ENCODE data around the gene SPRED1. TPM values are rescaled to one million over a fixed set of nuclear protein-coding genes. Genes with fewer than 3 reads are reported as not detected.

SPRED1 gene
- total RNA-seq, 2 experiments from 2014 or later = 0.03 to 0.05 TPM

- Mint-ChIP-seq H3K4me3 (no peak overlapping the region), H3K27ac (no peak overlapping the region), H3K9me3 (no peaks in the 10 kb centered on the region), H3K27me3 (peaks cover 13% of the 10 kb centered on the region), H3K36me3 (ENCODE audit: low read depth) (no peaks in the 10 kb centered on the region), H3K4me1 (ENCODE audit: low read depth) (no peaks in the 10 kb centered on the region)
- Histone ChIP-seq H3K27ac (ENCODE audit: low read depth in 1 of 2, low read length in 2 of 2) (no peak overlapping the region), H3K27me3 (ENCODE audit: control insufficient read depth in 1 of 2, insufficient read depth in 2 of 2, low read length in 2 of 2) (no peaks in the 10 kb centered on the region), H3K4me3 (ENCODE audit: low read length) (no peak overlapping the region), H3K9me3 (ENCODE audit: control insufficient read depth in 1 of 2, insufficient read depth in 1 of 2, low read length in 2 of 2) (no peaks in the 10 kb centered on the region), H3K36me3 (ENCODE audit: insufficient read depth, low read length) (no peaks in the 10 kb centered on the region), H3K4me1 (ENCODE audit: insufficient read depth, low read length) (no peaks in the 10 kb centered on the region)
- POLR2A ChIA-PET = no interaction called here
- TF ChIP-seq CTCF (IDR thresholded peaks at IDR 0.05) = no peak
- intact Hi-C loops (cut with DNase I, micrococcal nuclease) = no loop called here
- ATAC-seq (ENCODE audit: poor library complexity) (no peak), DNase-seq (no peak)
- CTCF ChIA-PET = no interaction called here
These were observed 63.7 kb downstream of the SPRED1 start for GRCh38 chr15:38316311-38316710.

- Histone ChIP-seq H3K4me1 (ENCODE audit: insufficient read depth, low read length) (no peaks in the 10 kb centered on the region), H3K27me3 (ENCODE audit: control insufficient read depth in 1 of 2, insufficient read depth in 2 of 2, low read length in 2 of 2) (no peaks in the 10 kb centered on the region), H3K9me3 (ENCODE audit: control insufficient read depth in 1 of 2, insufficient read depth in 1 of 2, low read length in 2 of 2) (no peaks in the 10 kb centered on the region), H3K36me3 (ENCODE audit: insufficient read depth, low read length) (no peaks in the 10 kb centered on the region), H3K4me3 (ENCODE audit: low read length) (no peak overlapping the region), H3K27ac (ENCODE audit: low read depth in 1 of 2, low read length in 2 of 2) (no peak overlapping the region)
- Mint-ChIP-seq H3K4me3 (no peak overlapping the region), H3K4me1 (ENCODE audit: low read depth) (no peaks in the 10 kb centered on the region), H3K9me3 (no peaks in the 10 kb centered on the region), H3K27me3 (peaks cover 6% of the 10 kb centered on the region), H3K27ac (no peak overlapping the region), H3K36me3 (ENCODE audit: low read depth) (no peaks in the 10 kb centered on the region)
- intact Hi-C loops (cut with DNase I, micrococcal nuclease) = no loop called here
- ATAC-seq (ENCODE audit: poor library complexity) (no peak), DNase-seq (no peak)
- ChIA-PET POLR2A (no interaction called here), CTCF (interaction anchor here (1.0 kb wide), 1 partner anchor 9 kb away, joined by 3 read pairs; no protein-coding TSS in a partner anchor)
- no peak for TF ChIP-seq CTCF (IDR thresholded peaks at IDR 0.05)
These were observed 67.5 kb downstream of the SPRED1 start for GRCh38 chr15:38320181-38320580.

- ChIA-PET CTCF (interaction anchor here (1.0 kb wide), 1 partner anchor 9 kb away, joined by 3 read pairs; no protein-coding TSS in a partner anchor), POLR2A (no interaction called here)
- Histone ChIP-seq H3K4me1 (ENCODE audit: insufficient read depth, low read length) (no peaks in the 10 kb centered on the region), H3K36me3 (ENCODE audit: insufficient read depth, low read length) (no peaks in the 10 kb centered on the region), H3K4me3 (ENCODE audit: low read length) (no peak overlapping the region), H3K27ac (ENCODE audit: low read depth in 1 of 2, low read length in 2 of 2) (no peak overlapping the region), H3K9me3 (ENCODE audit: control insufficient read depth in 1 of 2, insufficient read depth in 1 of 2, low read length in 2 of 2) (no peaks in the 10 kb centered on the region), H3K27me3 (ENCODE audit: control insufficient read depth in 1 of 2, insufficient read depth in 2 of 2, low read length in 2 of 2) (no peaks in the 10 kb centered on the region)
- Mint-ChIP-seq H3K27ac (no peak overlapping the region), H3K36me3 (ENCODE audit: low read depth) (no peaks in the 10 kb centered on the region), H3K4me3 (no peak overlapping the region), H3K9me3 (no peaks in the 10 kb centered on the region), H3K4me1 (ENCODE audit: low read depth) (no peaks in the 10 kb centered on the region), H3K27me3 (peaks cover 6% of the 10 kb centered on the region)
- TF ChIP-seq CTCF (IDR thresholded peaks at IDR 0.05) = no peak
- no peak for ATAC-seq (ENCODE audit: poor library complexity)
- intact Hi-C loops (cut with DNase I, micrococcal nuclease) = no loop called here
- no peak for DNase-seq
These were observed 68.2 kb downstream of the SPRED1 start for GRCh38 chr15:38320866-38321265.

Measured in CD4-positive, alpha-beta T cell (primary cell).